Endodermal cell (in vitro differentiated cells): Measurements from ENCODE around the gene RMDN3. TPM values are rescaled to one million over a fixed set of nuclear protein-coding genes. Genes with fewer than 3 reads are reported as not detected.

Source experiments
- DNase-seq: peaks from one replicate; pipeline ENCODE4 v3.0.0-alpha.2; 2017
- H3K27ac ChIP-seq: 2 replicates; pipeline ENCODE4 v1.5.1; 2013; ENCODE audit warnings: mild to moderate bottlenecking, low read depth, low read length, moderate library complexity
- H3K27me3 ChIP-seq: 2 replicates; pipeline ENCODE4 v1.6.1; 2013; ENCODE audit warnings: mild to moderate bottlenecking, low read length, moderate library complexity; ENCODE audit not compliant: insufficient read depth, control insufficient read depth, poor library complexity, severe bottlenecking
- H3K36me3 ChIP-seq: 2 replicates; pipeline ENCODE4 v1.7.0; 2013; ENCODE audit warnings: mild to moderate bottlenecking, low read length, moderate library complexity; ENCODE audit not compliant: control insufficient read depth, insufficient read depth
- H3K4me1 ChIP-seq: one replicate; pipeline ENCODE4 v1.7.0; 2013; ENCODE audit warnings: low read length; ENCODE audit not compliant: control insufficient read depth, insufficient read depth
- H3K4me3 ChIP-seq: 2 replicates; pipeline ENCODE4 v1.5.1; 2013; ENCODE audit warnings: mild to moderate bottlenecking, low read length, moderate library complexity
- H3K9ac ChIP-seq: 2 replicates; pipeline ENCODE4 v1.6.1; 2013; ENCODE audit warnings: mild to moderate bottlenecking, low read length, moderate library complexity; ENCODE audit not compliant: poor library complexity, severe bottlenecking; ENCODE audit errors: extremely low read depth
- H3K9me3 ChIP-seq: 2 replicates; pipeline ENCODE4 v1.6.1; 2013; ENCODE audit warnings: mild to moderate bottlenecking, low read length, moderate library complexity; ENCODE audit not compliant: control insufficient read depth
- H3K27ac Mint-ChIP-seq: 2 replicates; pipeline ENCODE4 v1.8.0; 2020; ENCODE audit warnings: mixed read lengths
- H3K27me3 Mint-ChIP-seq: 2 replicates; pipeline ENCODE4 v1.8.0; 2021; ENCODE audit warnings: mild to moderate bottlenecking, mixed read lengths; ENCODE audit not compliant: insufficient read depth
- H3K36me3 Mint-ChIP-seq: 2 replicates; pipeline ENCODE4 v1.8.0; 2020; ENCODE audit warnings: low read depth, mixed read lengths
- H3K4me1 Mint-ChIP-seq: 2 replicates; pipeline ENCODE4 v1.8.0; 2020; ENCODE audit warnings: mixed read lengths
- H3K4me3 Mint-ChIP-seq: 2 replicates; pipeline ENCODE4 v1.8.0; 2020; ENCODE audit warnings: mild to moderate bottlenecking, moderate library complexity, mixed read lengths
- H3K9me3 Mint-ChIP-seq: 2 replicates; pipeline ENCODE4 v1.8.0; 2020; ENCODE audit warnings: mild to moderate bottlenecking, mixed read lengths
- WGBS, 2 experiments: methylation state at CpG; one replicate each; pipeline versions ENCODE4 v1.1.5 to v1.1.7; 2013; ENCODE audit warnings: missing lambda C conversion rate in 2 of 2, mixed read lengths in 1 of 2; ENCODE audit not compliant: insufficient coverage in 1 of 2, insufficient read length in 1 of 2; 5-methylcytosine and 5-hydroxymethylcytosine counted together
- total RNA-seq, 2 donors: library from RNA; stranded (reverse); fragmentation: NEBNext Ultra II Directional in 1 of 2; extraction: Animal tissue kit (Norgen Biotek cat#: 25700) in 1 of 2; gene quantifications; 2 replicates in 1 of 2; 3 replicates in 1 of 2; pipeline ENCODE4 v1.2.1, GENCODE V29; 2021
- TF ChIP-seq, protein P1 (sequence below): fragments of 200-600 bp; sonication (generic); conservative IDR thresholded peaks from 2 replicates; pipeline ENCODE4 v1.5.0; 2021; ENCODE audit warnings: antibody characterized with exemption, mild to moderate bottlenecking

RMDN3 gene
- total RNA-seq, 2 donors from 2014 or later = 15.7 to 23.5 TPM

- Histone ChIP-seq H3K4me1 (no peaks in the 10 kb centered on the region), H3K4me3 (peak within 1 kb of the TSS; percentile 99), H3K36me3 (peaks cover 19% of the 10 kb centered on the region), H3K27ac (peak within 1 kb of the TSS; percentile 94), H3K9ac (peak within 1 kb of the TSS; percentile 96), H3K9me3 (no peaks in the 10 kb centered on the region), H3K27me3 (no peaks in the 10 kb centered on the region)
- Mint-ChIP-seq H3K36me3 (peaks cover 22% of the 10 kb centered on the region), H3K27me3 (no peaks in the 10 kb centered on the region), H3K27ac (peak within 1 kb of the TSS; percentile 99), H3K9me3 (no peaks in the 10 kb centered on the region), H3K4me3 (peak within 1 kb of the TSS; percentile 76), H3K4me1 (peaks cover 2% of the 10 kb centered on the region)
- 0% methylated on average over 18 to 81 of the region's 81 CpGs for WGBS, 2 experiments
- DNase-seq = peak; percentile 97
- TF ChIP-seq, protein P1, sequence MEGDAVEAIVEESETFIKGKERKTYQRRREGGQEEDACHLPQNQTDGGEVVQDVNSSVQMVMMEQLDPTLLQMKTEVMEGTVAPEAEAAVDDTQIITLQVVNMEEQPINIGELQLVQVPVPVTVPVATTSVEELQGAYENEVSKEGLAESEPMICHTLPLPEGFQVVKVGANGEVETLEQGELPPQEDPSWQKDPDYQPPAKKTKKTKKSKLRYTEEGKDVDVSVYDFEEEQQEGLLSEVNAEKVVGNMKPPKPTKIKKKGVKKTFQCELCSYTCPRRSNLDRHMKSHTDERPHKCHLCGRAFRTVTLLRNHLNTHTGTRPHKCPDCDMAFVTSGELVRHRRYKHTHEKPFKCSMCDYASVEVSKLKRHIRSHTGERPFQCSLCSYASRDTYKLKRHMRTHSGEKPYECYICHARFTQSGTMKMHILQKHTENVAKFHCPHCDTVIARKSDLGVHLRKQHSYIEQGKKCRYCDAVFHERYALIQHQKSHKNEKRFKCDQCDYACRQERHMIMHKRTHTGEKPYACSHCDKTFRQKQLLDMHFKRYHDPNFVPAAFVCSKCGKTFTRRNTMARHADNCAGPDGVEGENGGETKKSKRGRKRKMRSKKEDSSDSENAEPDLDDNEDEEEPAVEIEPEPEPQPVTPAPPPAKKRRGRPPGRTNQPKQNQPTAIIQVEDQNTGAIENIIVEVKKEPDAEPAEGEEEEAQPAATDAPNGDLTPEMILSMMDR = no peak
Observed at GRCh38 chr15:40694688-40695468, 60.2 kb downstream of the RMDN3 start, which contains the start of gene RAD51. RAD51 (plus strand) TSS chr15:40695174; CDS start chr15:40698759, 3,585 bp downstream.

GRCh38 chr15:40693904-40694687 is 61.0 kb downstream of the RMDN3 start:
- H3K4me1 Mint-ChIP-seq = peaks cover 2% of the 10 kb centered on the region
- H3K27ac Mint-ChIP-seq = peak overlapping the region; percentile 99
- no peak for DNase-seq
- H3K36me3 Mint-ChIP-seq = peaks cover 18% of the 10 kb centered on the region
- peak overlapping the region; percentile 99 for H3K4me3 ChIP-seq
- no peaks in the 10 kb centered on the region for H3K9me3 Mint-ChIP-seq
- peak overlapping the region; percentile 96 for H3K9ac ChIP-seq
- peak overlapping the region; percentile 76 for H3K4me3 Mint-ChIP-seq
- peaks cover 13% of the 10 kb centered on the region for H3K36me3 ChIP-seq
- TF ChIP-seq, protein P1 = no peak
- no peak overlapping the region for H3K27ac ChIP-seq
- no peaks in the 10 kb centered on the region for H3K27me3 Mint-ChIP-seq
- 37 to 52% methylated on average over 25 to 31 of the region's 31 CpGs for WGBS, 2 experiments
- H3K27me3 ChIP-seq = no peaks in the 10 kb centered on the region
- no peaks in the 10 kb centered on the region for H3K9me3 ChIP-seq
- H3K4me1 ChIP-seq = no peaks in the 10 kb centered on the region

DNA sequence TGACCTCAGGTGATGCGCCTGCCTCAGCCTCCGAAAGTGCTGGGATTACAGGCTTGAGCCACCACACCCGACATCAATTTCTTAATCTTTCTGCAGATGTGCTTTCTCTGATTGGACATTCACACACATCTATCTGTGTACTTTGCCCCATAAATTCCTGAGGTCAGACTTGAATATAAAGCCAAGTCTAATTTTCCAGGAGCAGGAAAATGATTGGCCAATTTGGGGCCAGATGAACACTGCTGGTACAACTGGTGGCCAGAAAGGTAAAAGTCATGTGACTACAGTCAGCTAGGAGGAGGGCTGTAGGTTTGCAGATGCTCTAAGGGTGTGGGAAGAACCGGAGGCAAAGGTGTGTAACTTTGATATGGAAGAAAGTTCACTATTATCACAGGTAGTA is 63.3 kb downstream of the RMDN3 start:
- WGBS, 2 experiments = 90 to 96% methylated on average over 3 to 4 of the region's 4 CpGs
- Mint-ChIP-seq H3K27ac (no peak overlapping the region), H3K27me3 (no peaks in the 10 kb centered on the region), H3K36me3 (peaks cover 26% of the 10 kb centered on the region), H3K9me3 (peaks cover 8% of the 10 kb centered on the region), H3K4me1 (peaks cover 2% of the 10 kb centered on the region), H3K4me3 (no peak overlapping the region)
- no peak overlapping the region for H3K4me3 ChIP-seq
- H3K9ac ChIP-seq = no peak overlapping the region
- no peak for DNase-seq
- TF ChIP-seq, protein P1 = no peak
- no peaks in the 10 kb centered on the region for H3K4me1 ChIP-seq
- no peaks in the 10 kb centered on the region for H3K9me3 ChIP-seq
- peaks cover 3% of the 10 kb centered on the region for H3K36me3 ChIP-seq
- H3K27me3 ChIP-seq = no peaks in the 10 kb centered on the region
- no peak overlapping the region for H3K27ac ChIP-seq
